SK-N-SH treated with all-trans-retinoic acid at 6 μM for 48 hours (cell line): Measurements from ENCODE around the gene PIGL.

ENCODE experiments used
- ATAC-seq: fragments of 200-7000 bp; cut with Tn5 transposase; 3 replicates; pipeline ENCODE4 v1.9.1; 2020; ENCODE audit warnings: mild to moderate bottlenecking, moderate library complexity
- ARNTL ChIP-seq: fragments of 450-650 bp; formaldehyde crosslinking; IDR thresholded peaks from 2 replicates; pipeline ENCODE4 v1.5.0; 2020; ENCODE audit warnings: low read depth, mild to moderate bottlenecking, moderate library complexity, borderline replicate concordance
- BACH2 ChIP-seq: fragments of 250-450 bp; sonication (Bioruptor Pico); IDR thresholded peaks from 2 replicates; pipeline ENCODE4 v1.9.0; 2021; ENCODE audit warnings: mild to moderate bottlenecking, borderline replicate concordance
- CSDC2 ChIP-seq: fragments of 250-450 bp; sonication (Bioruptor Pico); IDR thresholded peaks from 2 replicates; pipeline ENCODE4 v1.5.0; 2020; ENCODE audit warnings: mild to moderate bottlenecking, moderate library complexity
- ESRRG ChIP-seq: fragments of 250-450 bp; sonication (Bioruptor Pico); IDR thresholded peaks from 2 replicates; pipeline ENCODE4 v1.6.1; 2021; ENCODE audit warnings: mild to moderate bottlenecking
- GLIS3 ChIP-seq: fragments of 250-450 bp; sonication (Bioruptor Pico); IDR thresholded peaks from 2 replicates; pipeline ENCODE4 v1.5.0; 2020; ENCODE audit warnings: mild to moderate bottlenecking, moderate library complexity
- OSR1 ChIP-seq: fragments of 250-450 bp; sonication (Bioruptor Pico); IDR thresholded peaks from 2 replicates; pipeline ENCODE4 v1.8.0; 2022; ENCODE audit warnings: moderate library complexity, mild to moderate bottlenecking, inconsistent platforms
- PPARA ChIP-seq: fragments of 250-450 bp; sonication (Bioruptor Pico); IDR thresholded peaks from 2 replicates; pipeline ENCODE4 v1.5.0; 2020; ENCODE audit warnings: mild to moderate bottlenecking, borderline replicate concordance
- RARB ChIP-seq: fragments of 250-450 bp; sonication (Bioruptor Pico); IDR thresholded peaks from 2 replicates; pipeline ENCODE4 v1.8.0; 2021; ENCODE audit warnings: mild to moderate bottlenecking, moderate library complexity
- SNAI2 ChIP-seq: fragments of 250-450 bp; sonication (Bioruptor Pico); IDR thresholded peaks from 2 replicates; pipeline ENCODE4 v1.5.0; 2020; ENCODE audit warnings: mild to moderate bottlenecking, moderate library complexity
- TCF4 ChIP-seq: fragments of 250-450 bp; sonication (Bioruptor Pico); IDR thresholded peaks from 2 replicates; pipeline ENCODE4 v1.8.0; 2021; ENCODE audit warnings: mild to moderate bottlenecking, moderate library complexity, borderline replicate concordance
- TOX ChIP-seq: fragments of 250-450 bp; sonication (Bioruptor Pico); IDR thresholded peaks from 2 replicates; pipeline ENCODE4 v1.8.0; 2021; ENCODE audit warnings: mild to moderate bottlenecking, moderate library complexity, borderline replicate concordance
- TSHZ2 ChIP-seq: fragments of 250-450 bp; sonication (Bioruptor Pico); IDR thresholded peaks from 2 replicates; pipeline ENCODE4 v1.5.0; 2020; ENCODE audit warnings: mild to moderate bottlenecking, moderate library complexity
- ZFP3 ChIP-seq: fragments of 250-450 bp; sonication (Bioruptor Pico); IDR thresholded peaks from 2 replicates; pipeline ENCODE4 v1.5.0; 2020; ENCODE audit warnings: mild to moderate bottlenecking, moderate library complexity
- ZFP30 ChIP-seq: fragments of 450-650 bp; formaldehyde crosslinking; IDR thresholded peaks from 2 replicates; pipeline ENCODE4 v1.5.0; 2022; ENCODE audit warnings: mild to moderate bottlenecking, moderate library complexity
- ZNF565 ChIP-seq: fragments of 450-650 bp; formaldehyde crosslinking; conservative IDR thresholded peaks from 2 replicates; pipeline ENCODE4 v1.5.0; 2020; ENCODE audit warnings: low read depth, mild to moderate bottlenecking, moderate library complexity
- ZNF8 ChIP-seq: fragments of 450-650 bp; formaldehyde crosslinking; IDR thresholded peaks from 2 replicates; pipeline ENCODE4 v1.5.0; 2020; ENCODE audit warnings: mild to moderate bottlenecking, moderate library complexity
- TF ChIP-seq, protein P1 (sequence below): fragments of 250-450 bp; sonication (Bioruptor Pico); IDR thresholded peaks from 2 replicates; pipeline ENCODE4 v1.8.0; 2020; ENCODE audit warnings: mild to moderate bottlenecking, moderate library complexity, borderline replicate concordance
- TF ChIP-seq, protein P2 (sequence below): fragments of 250-450 bp; sonication (Bioruptor Pico); IDR thresholded peaks from 2 replicates; pipeline ENCODE4 v1.8.0; 2021; ENCODE audit warnings: low read depth, mild to moderate bottlenecking, moderate library complexity, borderline replicate concordance
- TF ChIP-seq, protein P3 (sequence below): fragments of 250-450 bp; sonication (Bioruptor Pico); IDR thresholded peaks from 2 replicates; pipeline ENCODE4 v1.5.1; 2021; ENCODE audit warnings: mild to moderate bottlenecking, moderate library complexity
- TF ChIP-seq, protein P4 (sequence below): fragments of 250-450 bp; sonication (Bioruptor Pico); IDR thresholded peaks from 2 replicates; pipeline ENCODE4 v1.5.1; 2020; ENCODE audit warnings: low read depth, mild to moderate bottlenecking, moderate library complexity

Gene PIGL

GRCh38 chr17:16247586-16247984, 30.6 kb downstream of the PIGL start (continued):
- TF ChIP-seq, protein P1, sequence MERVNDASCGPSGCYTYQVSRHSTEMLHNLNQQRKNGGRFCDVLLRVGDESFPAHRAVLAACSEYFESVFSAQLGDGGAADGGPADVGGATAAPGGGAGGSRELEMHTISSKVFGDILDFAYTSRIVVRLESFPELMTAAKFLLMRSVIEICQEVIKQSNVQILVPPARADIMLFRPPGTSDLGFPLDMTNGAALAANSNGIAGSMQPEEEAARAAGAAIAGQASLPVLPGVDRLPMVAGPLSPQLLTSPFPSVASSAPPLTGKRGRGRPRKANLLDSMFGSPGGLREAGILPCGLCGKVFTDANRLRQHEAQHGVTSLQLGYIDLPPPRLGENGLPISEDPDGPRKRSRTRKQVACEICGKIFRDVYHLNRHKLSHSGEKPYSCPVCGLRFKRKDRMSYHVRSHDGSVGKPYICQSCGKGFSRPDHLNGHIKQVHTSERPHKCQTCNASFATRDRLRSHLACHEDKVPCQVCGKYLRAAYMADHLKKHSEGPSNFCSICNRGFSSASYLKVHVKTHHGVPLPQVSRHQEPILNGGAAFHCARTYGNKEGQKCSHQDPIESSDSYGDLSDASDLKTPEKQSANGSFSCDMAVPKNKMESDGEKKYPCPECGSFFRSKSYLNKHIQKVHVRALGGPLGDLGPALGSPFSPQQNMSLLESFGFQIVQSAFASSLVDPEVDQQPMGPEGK (CRISPR knock-in tag) = no peak
- TF ChIP-seq OSR1 (no peak), RARB (no peak), TOX (CRISPR knock-in tag) (no peak), CSDC2 (CRISPR knock-in tag) (no peak), ARNTL (no peak), BACH2 (CRISPR knock-in tag) (no peak), GLIS3 (no peak), ZFP3 (CRISPR knock-in tag) (no peak), ESRRG (CRISPR knock-in tag) (no peak)

GRCh38 chr17:16250635-16251034, 33.6 kb downstream of the PIGL start:
- ATAC-seq = no peak
- TF ChIP-seq, protein P2, sequence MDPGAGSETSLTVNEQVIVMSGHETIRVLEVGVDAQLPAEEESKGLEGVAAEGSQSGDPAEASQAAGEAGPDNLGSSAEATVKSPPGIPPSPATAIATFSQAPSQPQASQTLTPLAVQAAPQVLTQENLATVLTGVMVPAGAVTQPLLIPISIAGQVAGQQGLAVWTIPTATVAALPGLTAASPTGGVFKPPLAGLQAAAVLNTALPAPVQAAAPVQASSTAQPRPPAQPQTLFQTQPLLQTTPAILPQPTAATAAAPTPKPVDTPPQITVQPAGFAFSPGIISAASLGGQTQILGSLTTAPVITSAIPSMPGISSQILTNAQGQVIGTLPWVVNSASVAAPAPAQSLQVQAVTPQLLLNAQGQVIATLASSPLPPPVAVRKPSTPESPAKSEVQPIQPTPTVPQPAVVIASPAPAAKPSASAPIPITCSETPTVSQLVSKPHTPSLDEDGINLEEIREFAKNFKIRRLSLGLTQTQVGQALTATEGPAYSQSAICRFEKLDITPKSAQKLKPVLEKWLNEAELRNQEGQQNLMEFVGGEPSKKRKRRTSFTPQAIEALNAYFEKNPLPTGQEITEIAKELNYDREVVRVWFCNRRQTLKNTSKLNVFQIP (CRISPR knock-in tag) = no peak
- TF ChIP-seq TSHZ2 (CRISPR knock-in tag) (no peak), GLIS3 (no peak), ZNF565 (CRISPR knock-in tag) (no peak), ZFP30 (no peak), OSR1 (no peak), TOX (CRISPR knock-in tag) (no peak), ZNF8 (CRISPR knock-in tag) (no peak), SNAI2 (CRISPR knock-in tag) (no peak)
- TF ChIP-seq, protein P3, sequence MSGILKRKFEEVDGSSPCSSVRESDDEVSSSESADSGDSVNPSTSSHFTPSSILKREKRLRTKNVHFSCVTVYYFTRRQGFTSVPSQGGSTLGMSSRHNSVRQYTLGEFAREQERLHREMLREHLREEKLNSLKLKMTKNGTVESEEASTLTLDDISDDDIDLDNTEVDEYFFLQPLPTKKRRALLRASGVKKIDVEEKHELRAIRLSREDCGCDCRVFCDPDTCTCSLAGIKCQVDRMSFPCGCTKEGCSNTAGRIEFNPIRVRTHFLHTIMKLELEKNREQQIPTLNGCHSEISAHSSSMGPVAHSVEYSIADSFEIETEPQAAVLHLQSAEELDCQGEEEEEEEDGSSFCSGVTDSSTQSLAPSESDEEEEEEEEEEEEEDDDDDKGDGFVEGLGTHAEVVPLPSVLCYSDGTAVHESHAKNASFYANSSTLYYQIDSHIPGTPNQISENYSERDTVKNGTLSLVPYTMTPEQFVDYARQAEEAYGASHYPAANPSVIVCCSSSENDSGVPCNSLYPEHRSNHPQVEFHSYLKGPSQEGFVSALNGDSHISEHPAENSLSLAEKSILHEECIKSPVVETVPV (CRISPR knock-in tag) = no peak

DNA sequence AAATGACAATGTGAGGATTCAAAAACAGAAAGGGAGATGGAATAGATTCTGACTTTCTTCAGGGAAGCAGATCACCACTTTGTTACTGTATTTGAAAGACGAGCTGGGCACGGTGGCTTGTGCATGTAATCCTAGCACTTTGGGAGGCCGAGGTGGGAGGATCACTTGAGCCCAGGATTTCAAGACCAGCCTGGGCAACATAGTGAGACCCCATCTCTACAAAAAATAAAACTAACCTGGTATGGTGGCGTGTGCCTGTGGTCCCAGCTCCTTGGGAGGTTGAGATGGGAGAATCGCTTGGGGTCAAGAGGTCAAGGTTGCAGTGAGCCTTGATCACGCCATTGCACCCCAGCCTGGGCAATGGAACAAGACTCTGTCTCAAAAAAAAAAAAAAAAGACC, 34.0 kb downstream of the PIGL start:
- no peak for ATAC-seq
- TF ChIP-seq, protein P2 (CRISPR knock-in tag) = no peak
- no peak for TF ChIP-seq RARB
- no peak for TF ChIP-seq TCF4 (CRISPR knock-in tag)
- no peak for TF ChIP-seq ZNF565 (CRISPR knock-in tag)
- no peak for TF ChIP-seq GLIS3
- no peak for TF ChIP-seq PPARA (CRISPR knock-in tag)
- no peak for TF ChIP-seq OSR1
- no peak for TF ChIP-seq CSDC2 (CRISPR knock-in tag)
- no peak for TF ChIP-seq ESRRG (CRISPR knock-in tag)
- TF ChIP-seq, protein P4, sequence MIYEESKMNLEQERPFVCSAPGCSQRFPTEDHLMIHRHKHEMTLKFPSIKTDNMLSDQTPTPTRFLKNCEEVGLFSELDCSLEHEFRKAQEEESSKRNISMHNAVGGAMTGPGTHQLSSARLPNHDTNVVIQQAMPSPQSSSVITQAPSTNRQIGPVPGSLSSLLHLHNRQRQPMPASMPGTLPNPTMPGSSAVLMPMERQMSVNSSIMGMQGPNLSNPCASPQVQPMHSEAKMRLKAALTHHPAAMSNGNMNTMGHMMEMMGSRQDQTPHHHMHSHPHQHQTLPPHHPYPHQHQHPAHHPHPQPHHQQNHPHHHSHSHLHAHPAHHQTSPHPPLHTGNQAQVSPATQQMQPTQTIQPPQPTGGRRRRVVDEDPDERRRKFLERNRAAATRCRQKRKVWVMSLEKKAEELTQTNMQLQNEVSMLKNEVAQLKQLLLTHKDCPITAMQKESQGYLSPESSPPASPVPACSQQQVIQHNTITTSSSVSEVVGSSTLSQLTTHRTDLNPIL (CRISPR knock-in tag) = no peak
- no peak for TF ChIP-seq TSHZ2 (CRISPR knock-in tag)
- no peak for TF ChIP-seq BACH2 (CRISPR knock-in tag)
- TF ChIP-seq ZFP30 = no peak
- TF ChIP-seq TOX (CRISPR knock-in tag) = no peak
- TF ChIP-seq, protein P3 (CRISPR knock-in tag) = no peak
